ENCODE data around the gene GPR45.

DNA sequence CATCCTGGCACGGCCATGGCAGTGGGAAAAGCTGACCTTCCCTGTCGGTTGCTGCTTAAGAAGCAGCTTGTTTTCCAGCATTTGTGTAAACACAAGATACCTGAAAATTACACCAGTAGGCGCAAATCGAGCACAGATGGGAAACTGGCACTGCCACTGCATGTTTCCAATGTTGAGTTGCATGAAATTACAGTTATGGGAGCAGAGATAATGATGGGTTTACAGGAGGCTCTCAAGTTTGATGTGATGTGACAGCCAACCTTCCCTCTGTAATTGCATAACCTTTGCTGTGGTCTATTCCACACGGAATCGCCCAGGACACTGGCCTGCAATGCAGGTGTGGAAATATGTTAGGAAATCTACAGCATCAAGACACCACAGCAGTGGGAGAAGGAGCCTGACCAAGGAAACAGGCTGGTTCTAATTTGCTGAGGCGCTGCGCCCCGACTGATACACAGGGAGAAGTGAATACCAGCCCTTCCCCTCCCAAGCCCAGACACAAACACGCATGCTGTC is 17.4 kb downstream of the GPR45 start:
- TF ChIP-seq, protein P1, sequence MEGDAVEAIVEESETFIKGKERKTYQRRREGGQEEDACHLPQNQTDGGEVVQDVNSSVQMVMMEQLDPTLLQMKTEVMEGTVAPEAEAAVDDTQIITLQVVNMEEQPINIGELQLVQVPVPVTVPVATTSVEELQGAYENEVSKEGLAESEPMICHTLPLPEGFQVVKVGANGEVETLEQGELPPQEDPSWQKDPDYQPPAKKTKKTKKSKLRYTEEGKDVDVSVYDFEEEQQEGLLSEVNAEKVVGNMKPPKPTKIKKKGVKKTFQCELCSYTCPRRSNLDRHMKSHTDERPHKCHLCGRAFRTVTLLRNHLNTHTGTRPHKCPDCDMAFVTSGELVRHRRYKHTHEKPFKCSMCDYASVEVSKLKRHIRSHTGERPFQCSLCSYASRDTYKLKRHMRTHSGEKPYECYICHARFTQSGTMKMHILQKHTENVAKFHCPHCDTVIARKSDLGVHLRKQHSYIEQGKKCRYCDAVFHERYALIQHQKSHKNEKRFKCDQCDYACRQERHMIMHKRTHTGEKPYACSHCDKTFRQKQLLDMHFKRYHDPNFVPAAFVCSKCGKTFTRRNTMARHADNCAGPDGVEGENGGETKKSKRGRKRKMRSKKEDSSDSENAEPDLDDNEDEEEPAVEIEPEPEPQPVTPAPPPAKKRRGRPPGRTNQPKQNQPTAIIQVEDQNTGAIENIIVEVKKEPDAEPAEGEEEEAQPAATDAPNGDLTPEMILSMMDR (IDR thresholded peaks at IDR 0.05), result no peak
- TF ChIP-seq POLR2A (IDR thresholded peaks at IDR 0.05), result no peak
- TF ChIP-seq EP300 (IDR thresholded peaks at IDR 0.05), result no peak

Data from tibial nerve (tissue), 4 donors.